PC-3 (cell line): ENCODE measurements around the gene AURKB. TPM values are rescaled to one million over a fixed set of nuclear protein-coding genes. Genes with fewer than 3 reads are reported as not detected.

Experiments used
- ATAC-seq: fragments of 200-7000 bp; cut with Tn5 transposase; 2 replicates; pipeline ENCODE4 v1.9.1; 2020; ENCODE audit warnings: mild to moderate bottlenecking, moderate library complexity
- BruUV-seq: library from RNA; stranded (reverse); fragments of 400-500 nt; replicated peaks from 2 replicates; lab custom pipeline; 2021; lab: Mats Ljungman, UMichigan
- CTCF ChIA-PET: fragments of 300-600 bp; sonication (Branson Sonifier 250); formaldehyde crosslinking; loops from one replicate; lab custom pipeline; 2022; ENCODE audit warnings: antibody characterized with exemption; lab: Charles Lee
- POLR2A ChIA-PET: fragments of 300-600 bp; sonication (Branson Sonifier 250); formaldehyde crosslinking; loops from one replicate; lab custom pipeline; 2022; ENCODE audit warnings: antibody characterized with exemption; ENCODE audit not compliant: unreplicated experiment; lab: Charles Lee
- DNase-seq: peaks from one replicate; pipeline ENCODE4 v3.0.0-alpha.2; 2015
- H2AFZ ChIP-seq: fragments of 300-600 bp; sonication (generic); 2 replicates; pipeline ENCODE4 v1.6.0; 2016; ENCODE audit warnings: antibody characterized with exemption, low read length
- H3F3A ChIP-seq: fragments of 300-600 bp; sonication (generic); one replicate; pipeline ENCODE4 v1.6.0; 2017; ENCODE audit warnings: antibody characterized with exemption, low read length, control low read depth, mild to moderate bottlenecking; ENCODE audit not compliant: unreplicated experiment
- H3K27ac ChIP-seq: fragments of 300-600 bp; sonication (generic); 2 replicates; pipeline ENCODE4 v1.5.1; 2016; ENCODE audit warnings: mild to moderate bottlenecking, low read length
- H3K27me3 ChIP-seq: fragments of 300-600 bp; sonication (generic); 2 replicates; pipeline ENCODE4 v1.6.1; 2016; ENCODE audit warnings: low read length, mixed read lengths
- H3K36me3 ChIP-seq: fragments of 300-600 bp; sonication (generic); 2 replicates; pipeline ENCODE4 v1.6.1; 2016; ENCODE audit warnings: low read depth, mixed run types, low read length, mixed read lengths
- H3K4me1 ChIP-seq: fragments of 300-600 bp; sonication (generic); 2 replicates; pipeline ENCODE4 v1.5.1; 2016; ENCODE audit warnings: low read length; ENCODE audit not compliant: insufficient read depth
- H3K4me2 ChIP-seq: fragments of 300-600 bp; sonication (generic); 2 replicates; pipeline ENCODE4 v1.6.0; 2016; ENCODE audit warnings: low read length
- H3K4me3 ChIP-seq: fragments of 300-600 bp; sonication (generic); 2 replicates; pipeline ENCODE4 v1.5.1; 2016; ENCODE audit warnings: mild to moderate bottlenecking, low read length, mixed read lengths
- H3K79me2 ChIP-seq: fragments of 300-600 bp; sonication (generic); 2 replicates; pipeline ENCODE4 v1.6.1; 2017; ENCODE audit warnings: low read length, mixed read lengths
- H3K9ac ChIP-seq: fragments of 300-600 bp; sonication (generic); 2 replicates; pipeline ENCODE4 v1.6.0; 2016; ENCODE audit warnings: mild to moderate bottlenecking, low read length
- H3K9me2 ChIP-seq: fragments of 300-600 bp; sonication (generic); replicated peaks from 2 replicates; pipeline ENCODE4 v1.6.1; 2016; ENCODE audit warnings: mixed run types, low read length, mixed read lengths
- H3K9me3 ChIP-seq: fragments of 300-600 bp; sonication (generic); 2 replicates; pipeline ENCODE4 v1.6.1; 2016; ENCODE audit warnings: low read length, mixed read lengths
- H4K20me1 ChIP-seq: fragments of 300-600 bp; sonication (generic); 2 replicates; pipeline ENCODE4 v1.6.1; 2016; ENCODE audit warnings: low read length, mixed read lengths
- EZH2 ChIP-seq: fragments of 300-600 bp; sonication (generic); IDR thresholded peaks from one replicate; pipeline ENCODE4 v1.6.1; 2017; ENCODE audit warnings: antibody characterized with exemption, mild to moderate bottlenecking, low read length; ENCODE audit not compliant: unreplicated experiment
- EZH2phosphoT487 ChIP-seq: fragments of 300-600 bp; sonication (generic); IDR thresholded peaks from 2 replicates; pipeline ENCODE4 v1.6.1; 2018; ENCODE audit warnings: mild to moderate bottlenecking, antibody characterized with exemption, low read length, borderline replicate concordance
- intact Hi-C: fragments of 100-400 bp; cut with micrococcal nuclease; formaldehyde crosslinking; loops from 2 replicates; pipeline ENCODE4 v1.9.0; 2023
- total RNA-seq: library from RNA; depleted of rRNA; stranded (reverse); fragments of >200 nt; gene quantifications from 2 replicates; pipeline ENCODE4 v1.2.3, GENCODE V29; 2014
- TF ChIP-seq, protein P1 (sequence below): fragments of 300-600 bp; sonication (generic); conservative IDR thresholded peaks from 2 replicates; pipeline ENCODE4 v1.5.1; 2017; ENCODE audit warnings: antibody characterized with exemption, low read depth, mild to moderate bottlenecking, low read length

Gene AURKB
- total RNA-seq, 1 experiment from 2014 or later = 82.9 TPM

- H3K4me2 ChIP-seq = peak overlapping the region; percentile 93
- ATAC-seq (peak; percentile 19), DNase-seq (no peak)
- TF ChIP-seq, protein P1, sequence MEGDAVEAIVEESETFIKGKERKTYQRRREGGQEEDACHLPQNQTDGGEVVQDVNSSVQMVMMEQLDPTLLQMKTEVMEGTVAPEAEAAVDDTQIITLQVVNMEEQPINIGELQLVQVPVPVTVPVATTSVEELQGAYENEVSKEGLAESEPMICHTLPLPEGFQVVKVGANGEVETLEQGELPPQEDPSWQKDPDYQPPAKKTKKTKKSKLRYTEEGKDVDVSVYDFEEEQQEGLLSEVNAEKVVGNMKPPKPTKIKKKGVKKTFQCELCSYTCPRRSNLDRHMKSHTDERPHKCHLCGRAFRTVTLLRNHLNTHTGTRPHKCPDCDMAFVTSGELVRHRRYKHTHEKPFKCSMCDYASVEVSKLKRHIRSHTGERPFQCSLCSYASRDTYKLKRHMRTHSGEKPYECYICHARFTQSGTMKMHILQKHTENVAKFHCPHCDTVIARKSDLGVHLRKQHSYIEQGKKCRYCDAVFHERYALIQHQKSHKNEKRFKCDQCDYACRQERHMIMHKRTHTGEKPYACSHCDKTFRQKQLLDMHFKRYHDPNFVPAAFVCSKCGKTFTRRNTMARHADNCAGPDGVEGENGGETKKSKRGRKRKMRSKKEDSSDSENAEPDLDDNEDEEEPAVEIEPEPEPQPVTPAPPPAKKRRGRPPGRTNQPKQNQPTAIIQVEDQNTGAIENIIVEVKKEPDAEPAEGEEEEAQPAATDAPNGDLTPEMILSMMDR = no peak
- TF ChIP-seq EZH2 (no peak), EZH2phosphoT487 (no peak)
- peak overlapping the region; percentile 92 for H3K9ac ChIP-seq
- H3K79me2 ChIP-seq = peaks cover 35% of the 10 kb centered on the region
- no TSS peak for BruUV-seq
- H3K27me3 ChIP-seq = no peaks in the 10 kb centered on the region
- ChIA-PET CTCF (no interaction called here), POLR2A (interaction anchor here (0.6 kb wide), 3 partner anchors 8 to 627 kb away, joined by 3 to 15 read pairs (median 4); partner anchors contain the start of gene MPDU1)
- H3K9me2 ChIP-seq = no peaks in the 10 kb centered on the region
- H3K27ac ChIP-seq = peak overlapping the region; percentile 87
- peak overlapping the region; percentile 85 for H2AFZ ChIP-seq
- H3K9me3 ChIP-seq = no peaks in the 10 kb centered on the region
- H3K36me3 ChIP-seq = peaks cover 11% of the 10 kb centered on the region; the same call in 1 of the 2 replicates
- H3F3A ChIP-seq = no peaks in the 10 kb centered on the region
- H3K4me3 ChIP-seq = peak overlapping the region; percentile 88
- H4K20me1 ChIP-seq = peaks cover 16% of the 10 kb centered on the region
- intact Hi-C loops = no loop called here
- peaks cover 13% of the 10 kb centered on the region for H3K4me1 ChIP-seq
Observed at GRCh38 chr17:8210761-8211458, 535 bp upstream of the AURKB start.

- no peak for ATAC-seq
- ChIA-PET POLR2A (no interaction called here), CTCF (no interaction called here)
Observed at GRCh38 chr17:8206536-8206935, 3.8 kb downstream of the AURKB start.

More at GRCh38 chr17:8206536-8206935, 3.8 kb downstream of the AURKB start:
- peaks cover 16% of the 10 kb centered on the region for H4K20me1 ChIP-seq
- no peak overlapping the region for H3K9ac ChIP-seq
- no peaks in the 10 kb centered on the region for H3K9me2 ChIP-seq
- TF ChIP-seq, protein P1 = no peak
- TF ChIP-seq EZH2phosphoT487 (no peak), EZH2 (no peak)
- no peaks in the 10 kb centered on the region for H3F3A ChIP-seq
- BruUV-seq = no TSS peak
- H3K4me2 ChIP-seq = no peak overlapping the region
- peaks cover 22% of the 10 kb centered on the region for H3K36me3 ChIP-seq
- no peaks in the 10 kb centered on the region for H3K27me3 ChIP-seq
- intact Hi-C loops = no loop called here
- DNase-seq = no peak
- no peak overlapping the region for H3K27ac ChIP-seq
- H3K79me2 ChIP-seq = peaks cover 35% of the 10 kb centered on the region
- H2AFZ ChIP-seq = no peak overlapping the region
- H3K9me3 ChIP-seq = no peaks in the 10 kb centered on the region
- peaks cover 13% of the 10 kb centered on the region for H3K4me1 ChIP-seq
- no peak overlapping the region for H3K4me3 ChIP-seq
